IPS-11a (cell line): ENCODE results near the gene ORC4.
"Not testable (repeated sequence)": the region's sequence is repeated elsewhere in the genome, so short reads cannot be mapped to it uniquely, and the experiment has no call there.

Source experiments
- H3K4me3 ChIP-seq: one replicate; pipeline ENCODE4 v1.5.1; 2013; ENCODE audit warnings: low read depth, low read length, control low read depth

The ORC4 gene

GRCh38 chr2:148021059-148021861, 723 bp upstream of the ORC4 start, which contains the start of gene MBD5:
TSS of gene MBD5 (plus strand) at chr2:148021091.
- H3K4me3 ChIP-seq: peak within 1 kb of the TSS; percentile 97

DNA sequence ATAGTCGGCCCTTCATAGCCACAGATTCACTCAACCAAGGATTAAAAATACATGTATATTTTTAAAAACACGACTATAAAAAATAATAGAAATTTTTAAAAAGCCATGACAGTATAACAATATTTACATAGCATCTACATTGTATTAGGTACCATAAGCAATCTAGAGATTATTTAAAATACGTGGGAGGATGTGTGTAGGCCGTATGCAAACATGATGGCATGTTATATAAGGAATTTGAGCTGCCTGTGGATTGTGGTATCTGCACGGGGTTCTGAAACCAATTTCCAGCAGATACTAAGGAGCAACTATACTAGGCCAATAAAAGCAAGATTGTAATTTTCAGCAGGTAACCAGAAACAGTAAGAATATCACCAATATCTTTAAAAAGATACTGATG, 5.9 kb downstream of the ORC4 start:
- no peak overlapping the region for H3K4me3 ChIP-seq

DNA sequence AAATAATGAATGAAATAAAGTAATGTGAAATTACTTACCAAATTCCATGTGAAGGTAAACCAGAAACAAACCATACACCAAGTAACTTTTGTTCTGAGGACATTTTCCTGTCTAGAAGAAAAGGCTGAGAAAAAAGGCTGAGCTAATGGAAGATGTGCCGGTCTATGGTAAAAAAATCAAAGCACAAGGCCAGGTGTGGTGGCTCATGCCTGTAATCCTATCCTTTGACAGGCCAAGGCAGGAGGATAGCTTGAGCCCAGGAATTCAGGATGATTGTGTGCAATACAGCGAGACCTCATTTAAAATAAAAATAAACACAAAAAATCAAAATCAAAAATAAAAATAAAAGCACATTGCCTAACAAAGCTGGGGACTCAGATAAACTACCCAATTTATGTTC, 6.7 kb downstream of the ORC4 start:
- H3K4me3 ChIP-seq: no peak overlapping the region

GRCh38 chr2:148008411-148008810, 12.1 kb downstream of the ORC4 start:
- not testable (repeated sequence) for H3K4me3 ChIP-seq

DNA sequence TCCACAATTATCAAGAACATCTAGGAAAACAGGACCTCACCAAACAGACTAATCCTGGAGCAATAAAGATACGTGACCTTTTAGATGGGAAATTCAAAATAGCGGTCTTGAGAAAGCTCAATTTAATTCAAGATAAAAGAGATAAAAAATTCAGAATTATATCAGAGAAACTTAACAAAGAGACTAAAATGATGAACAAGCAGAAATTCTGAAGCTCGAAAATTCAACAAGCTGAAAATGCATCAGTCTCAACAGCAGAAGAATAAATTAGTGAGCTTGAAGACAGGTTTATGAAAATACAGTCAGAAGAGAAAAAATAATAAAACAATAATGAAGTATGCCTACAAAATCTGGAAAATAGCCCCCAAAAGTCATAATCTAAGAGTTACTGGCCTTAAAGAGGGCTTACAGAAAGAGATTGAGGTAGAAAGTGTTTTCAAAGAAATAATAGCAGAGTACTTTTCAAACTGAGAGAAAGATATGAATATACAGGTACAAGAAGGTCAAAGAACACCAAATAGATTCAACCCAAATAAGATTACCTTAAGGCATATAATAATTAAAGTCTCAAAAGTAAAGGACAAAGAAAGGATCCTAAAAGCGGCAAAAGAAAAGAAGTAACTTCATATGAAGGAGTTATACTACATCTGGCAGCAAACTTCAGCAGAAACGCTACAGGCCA, 13.2 kb downstream of the ORC4 start:
- no peak overlapping the region for H3K4me3 ChIP-seq

- H3K4me3 ChIP-seq: no peak overlapping the region
Measured at GRCh38 chr2:148006249-148007007, 14.1 kb downstream of the ORC4 start.

DNA sequence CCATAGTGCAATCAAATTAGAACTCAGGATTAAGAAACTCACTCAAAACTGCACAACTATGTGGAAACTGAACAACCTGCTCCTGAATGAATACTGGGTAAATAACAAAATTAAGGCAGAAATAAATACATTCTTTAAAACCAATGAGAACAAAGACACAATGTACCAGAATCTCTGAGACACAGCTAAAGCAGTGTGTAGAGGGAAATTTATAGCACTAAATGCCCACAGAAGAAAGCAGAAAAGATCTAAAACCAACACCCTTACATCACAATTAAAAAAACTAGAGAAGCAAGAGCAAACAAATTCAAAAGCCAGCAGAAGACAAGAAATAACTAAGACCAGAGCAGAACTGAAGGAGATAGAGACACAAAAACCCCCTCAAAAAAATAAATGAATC, 18.1 kb downstream of the ORC4 start:
- H3K4me3 ChIP-seq: not testable (repeated sequence)

- no peak overlapping the region for H3K4me3 ChIP-seq
Measured at GRCh38 chr2:148000095-148000494, 20.4 kb downstream of the ORC4 start.

- no peak overlapping the region for H3K4me3 ChIP-seq
Measured at GRCh38 chr2:147999126-147999525, 21.4 kb downstream of the ORC4 start.

- no peak overlapping the region for H3K4me3 ChIP-seq
Measured at GRCh38 chr2:147998203-147998602, 22.3 kb downstream of the ORC4 start.

DNA sequence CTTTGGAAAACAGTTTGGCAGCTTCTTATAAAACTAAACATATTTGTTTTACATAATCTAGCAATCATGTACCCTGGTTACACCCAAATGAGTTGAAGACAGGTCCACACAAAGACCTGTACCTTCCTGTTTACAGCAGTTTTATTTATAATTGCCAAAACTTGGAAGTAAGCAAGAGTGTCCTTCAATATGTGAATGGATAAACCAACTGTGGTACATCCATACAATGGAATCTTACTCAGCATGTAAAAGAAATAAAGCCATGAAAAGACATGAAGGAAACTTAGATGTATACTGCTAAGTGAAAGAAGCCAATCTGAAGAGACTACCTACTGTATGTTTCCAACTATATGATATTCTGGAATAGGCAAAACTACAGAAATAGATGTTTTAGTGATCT, 23.7 kb downstream of the ORC4 start:
- no peak overlapping the region for H3K4me3 ChIP-seq

GRCh38 chr2:147994965-147995364, 25.6 kb downstream of the ORC4 start:
- not testable (repeated sequence) for H3K4me3 ChIP-seq

DNA sequence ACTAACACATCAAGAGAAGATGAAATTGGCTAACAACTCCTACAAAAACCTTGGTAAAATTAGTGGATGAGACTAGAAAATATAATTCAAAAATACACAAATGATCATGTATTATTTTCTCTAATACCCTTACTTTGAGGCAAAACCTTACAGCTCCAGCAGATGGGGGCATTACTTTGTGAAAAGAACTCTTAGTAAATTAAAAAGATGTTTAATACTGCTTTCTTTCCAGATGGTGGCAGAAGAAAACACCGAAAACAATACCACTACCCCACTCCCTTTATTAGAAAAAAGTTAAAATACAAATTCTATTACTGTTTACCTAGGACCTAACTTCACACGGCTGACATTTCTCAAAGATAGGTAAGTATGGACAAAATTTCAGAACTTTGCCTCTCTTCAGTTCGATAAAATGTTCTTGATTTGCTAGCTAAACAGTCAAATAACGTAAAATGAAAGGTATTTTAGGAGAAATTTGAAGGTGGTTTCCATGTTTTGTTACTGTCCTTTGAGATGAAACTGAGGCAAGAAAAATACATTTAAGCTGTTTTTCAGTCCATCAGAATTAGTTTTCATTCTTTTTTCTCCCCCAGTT, 30.6 kb downstream of the ORC4 start:
- no peak overlapping the region for H3K4me3 ChIP-seq

- no peak overlapping the region for H3K4me3 ChIP-seq
Measured at GRCh38 chr2:147989102-147989501, 31.4 kb downstream of the ORC4 start.

GRCh38 chr2:147980940-147981528, 39.5 kb downstream of the ORC4 start:
- no peak overlapping the region for H3K4me3 ChIP-seq

DNA sequence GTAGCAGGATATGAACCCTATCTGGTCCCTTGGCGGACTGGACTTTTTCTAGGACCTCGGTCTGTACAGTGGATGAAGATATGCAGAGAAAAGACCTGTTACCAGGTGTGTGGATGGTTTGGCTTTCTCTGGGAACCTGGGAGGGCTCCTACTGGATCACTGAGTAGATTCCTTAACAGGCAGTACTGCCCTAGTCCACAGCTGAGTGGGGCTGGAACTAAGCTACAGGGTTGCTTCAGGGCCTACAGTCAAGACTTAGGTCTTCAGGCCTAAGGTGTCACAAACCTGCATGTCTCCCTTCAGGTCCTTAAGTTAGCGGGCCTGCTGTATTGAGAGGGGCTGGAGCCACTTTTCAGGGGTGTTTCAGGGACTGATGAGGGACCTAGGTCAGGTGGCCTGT, 42.9 kb downstream of the ORC4 start:
- H3K4me3 ChIP-seq: no peak overlapping the region

DNA sequence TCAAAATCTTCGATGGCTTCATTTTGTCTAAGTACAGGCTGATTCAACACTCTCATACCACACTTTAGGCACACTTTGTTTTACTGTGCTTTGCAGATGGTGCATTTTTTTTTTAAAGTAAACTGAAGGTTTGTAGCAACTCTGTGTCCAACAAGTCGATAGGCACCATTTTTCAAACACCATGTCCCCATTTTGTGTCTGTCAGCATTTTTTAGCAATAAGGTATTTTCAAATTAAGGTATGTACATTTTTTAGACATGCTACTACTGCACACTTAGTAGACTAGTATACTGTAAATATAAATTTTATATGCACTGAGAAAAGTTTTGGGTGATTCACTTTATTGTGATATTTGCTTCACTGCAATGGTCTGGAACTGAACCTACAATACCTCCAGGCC, 44.4 kb downstream of the ORC4 start:
- H3K4me3 ChIP-seq: no peak overlapping the region

GRCh38 chr2:147968571-147968970, 52.0 kb downstream of the ORC4 start:
- H3K4me3 ChIP-seq: no peak overlapping the region

- no peak overlapping the region for H3K4me3 ChIP-seq
Measured at GRCh38 chr2:147952118-147952517, 68.4 kb downstream of the ORC4 start.

DNA sequence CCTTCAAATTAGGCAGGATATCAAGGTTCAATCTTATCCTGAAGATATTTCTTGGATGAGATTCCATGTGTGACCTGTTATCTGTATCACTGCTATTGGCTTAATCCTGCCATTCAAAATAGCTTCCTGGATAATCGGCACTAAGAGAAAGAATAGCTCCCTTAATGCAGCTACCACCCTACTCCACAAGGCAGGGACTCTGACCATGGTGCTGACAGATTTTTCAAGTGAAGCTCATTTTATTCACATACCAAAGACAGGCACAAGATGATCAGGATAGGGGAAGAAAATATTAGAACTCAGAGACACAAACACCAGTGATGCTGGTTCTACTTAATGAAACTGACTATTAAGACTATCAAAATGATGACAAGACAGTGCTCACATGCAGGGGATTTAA, 74.9 kb downstream of the ORC4 start:
- no peak overlapping the region for H3K4me3 ChIP-seq

DNA sequence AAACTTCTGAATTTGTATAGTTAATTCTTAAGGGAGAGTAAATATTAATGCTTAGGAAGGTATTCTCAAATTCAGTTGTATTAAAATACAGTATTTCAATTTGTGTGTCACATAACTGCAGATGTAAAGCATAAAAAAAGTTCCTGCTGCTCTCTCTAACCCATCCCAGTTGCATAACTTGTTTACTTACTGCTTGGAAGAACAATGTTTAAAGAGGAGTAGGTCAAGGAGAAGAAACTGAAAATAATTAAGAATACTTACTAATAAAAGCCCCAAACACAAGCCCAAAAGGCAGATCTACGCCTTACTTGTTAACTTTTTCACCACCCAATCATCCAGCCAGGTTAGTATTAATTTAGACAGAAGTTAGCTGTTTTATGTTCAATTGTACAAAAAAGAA, 81.2 kb downstream of the ORC4 start:
- no peak overlapping the region for H3K4me3 ChIP-seq
